Sigmoid colon (tissue), 7 donors: ENCODE data around the gene GSK3B. TPM values are rescaled to one million over a fixed set of nuclear protein-coding genes. Genes with fewer than 3 reads are reported as not detected.

Experiments
- DNase-seq: peaks from one replicate; pipeline ENCODE4 v3.0.0-alpha.2; 2019
- H3K27ac ChIP-seq, 4 donors: fragments of 200-600 bp; sonication (generic); one replicate each; pipeline ENCODE4 v1.5.1; 2016 to 2019; ENCODE audit warnings: mild to moderate bottlenecking in 1 of 4
- H3K27me3 ChIP-seq, 3 donors: fragments of 200-600 bp; sonication (generic); one replicate each; pipeline ENCODE4 v1.5.1; 2019; ENCODE audit warnings: mild to moderate bottlenecking in 1 of 3
- H3K36me3 ChIP-seq, 4 donors: fragments of 200-600 bp; sonication (generic); one replicate each; pipeline ENCODE4 v1.5.1; 2016 to 2019
- H3K4me1 ChIP-seq, 4 donors: fragments of 200-600 bp; sonication (generic); one replicate each; pipeline ENCODE4 v1.5.1; 2017 to 2019
- H3K4me3 ChIP-seq, 4 donors: fragments of 200-600 bp; sonication (generic); one replicate each; pipeline ENCODE4 v1.5.1; 2017 to 2019; ENCODE audit warnings: mild to moderate bottlenecking in 2 of 4, moderate library complexity in 1 of 4
- H3K9me3 ChIP-seq, 4 donors: fragments of 200-600 bp in 3 of 4; sonication (generic) in 3 of 4; one replicate each; pipeline versions ENCODE4 v1.5.1 to v1.6.1; 2013 to 2019
- CTCF ChIP-seq, 4 experiments: fragments of 450-650 bp in 3 of 4; fragments of 200-600 bp in 1 of 4; IDR thresholded peaks; one replicate each; pipeline ENCODE4 v1.5.1; 2016 to 2019; ENCODE audit warnings: antibody characterized with exemption in 4 of 4, mild to moderate bottlenecking in 3 of 4, moderate library complexity in 2 of 4
- EP300 ChIP-seq, 4 donors: sonication (generic); formaldehyde crosslinking; IDR thresholded peaks; one replicate each; pipeline ENCODE4 v1.6.1; 2017; ENCODE audit warnings: antibody characterized with exemption in 4 of 4
- POLR2A ChIP-seq, 2 donors: fragments of 450-650 bp; IDR thresholded peaks; one replicate each; pipeline ENCODE4 v1.6.1; 2016; ENCODE audit warnings: antibody characterized with exemption in 2 of 2, mild to moderate bottlenecking in 2 of 2, moderate library complexity in 2 of 2
- POLR2AphosphoS5 ChIP-seq, 4 donors: sonication (generic); formaldehyde crosslinking; IDR thresholded peaks; one replicate each; pipeline ENCODE4 v1.6.1; 2017; ENCODE audit warnings: antibody characterized with exemption in 4 of 4
- WGBS, 2 donors: extraction: QIAGEN DNeasy Blood & Tissue Kit; methylation state at CpG; one replicate each; pipeline ENCODE4 v1.1.7; 2013; 5-methylcytosine and 5-hydroxymethylcytosine counted together
- intact Hi-C: fragments of 100-400 bp; cut with DNase I; formaldehyde crosslinking; loops from one replicate; pipeline ENCODE4 v1.15.1; 2023
- polyA plus RNA-seq, 3 donors: library from polyadenylated mRNA; stranded (reverse); fragments of 200-250 nt; gene quantifications; one replicate each; pipeline ENCODE4 v1.2.3, GENCODE V29; 2013
- total RNA-seq, 4 donors: library from RNA; depleted of rRNA; stranded (reverse); fragments of >200 nt; gene quantifications; one replicate each; pipeline ENCODE4 v1.1.0, GENCODE V29; 2016
- donor health status: healthy with polysubstance abuse.
- donor health status: Bipolar disorder and iron deficiency.
- donor health status: healthy.

Gene GSK3B
- total and polyA plus RNA-seq, 7 donors: 11.4 to 36.8 (median 23.2) TPM

GRCh38 chr3:119973018-119973646, 121.1 kb downstream of the GSK3B start:
- Histone ChIP-seq H3K4me1 (peaks cover 0 to 8% (median 4%) of the 10 kb centered on the region in 4 donors), H3K9me3 (no peaks in the 10 kb centered on the region), H3K36me3 (no peaks in the 10 kb centered on the region), H3K4me3 (no peak overlapping the region), H3K27ac (no peak overlapping the region), H3K27me3 (no peaks in the 10 kb centered on the region)
- TF ChIP-seq POLR2A (IDR thresholded peaks at IDR 0.05) (no peak), CTCF (IDR thresholded peaks at IDR 0.05) (no peak), POLR2AphosphoS5 (IDR thresholded peaks at IDR 0.05) (no peak), EP300 (IDR thresholded peaks at IDR 0.05) (no peak)
- 96 to 98% methylated on average over 7 of the region's 7 CpGs for WGBS, 2 donors
- DNase-seq: no peak
- intact Hi-C loops: no loop called here

GRCh38 chr3:119969759-119970158, 124.5 kb downstream of the GSK3B start:
- Histone ChIP-seq H3K4me3 (no peak overlapping the region), H3K9me3 (no peaks in the 10 kb centered on the region), H3K27ac (no peak overlapping the region), H3K36me3 (no peaks in the 10 kb centered on the region), H3K4me1 (peaks cover 0 to 14% (median 2%) of the 10 kb centered on the region in 4 donors), H3K27me3 (no peaks in the 10 kb centered on the region)
- TF ChIP-seq POLR2A (IDR thresholded peaks at IDR 0.05): no peak
- no peak for TF ChIP-seq EP300 (IDR thresholded peaks at IDR 0.05)
- no peak for TF ChIP-seq POLR2AphosphoS5 (IDR thresholded peaks at IDR 0.05)
- TF ChIP-seq CTCF (IDR thresholded peaks at IDR 0.05): no peak
- WGBS, 2 donors: 95 to 96% methylated on average over 4 of the region's 4 CpGs
- intact Hi-C loops: no loop called here
- no peak for DNase-seq

- intact Hi-C loops: no loop called here
- 95% methylated on average over 7 of the region's 7 CpGs for WGBS, 2 donors
Measured at GRCh38 chr3:119967353-119968006, 126.8 kb downstream of the GSK3B start.

GRCh38 chr3:119965692-119966091, 128.6 kb downstream of the GSK3B start:
- WGBS, 2 donors: 14 to 25% methylated on average over 1 of the region's 1 CpG
- Histone ChIP-seq H3K27me3 (no peaks in the 10 kb centered on the region), H3K4me1 (peaks cover 0 to 14% (median 2%) of the 10 kb centered on the region in 4 donors), H3K9me3 (no peaks in the 10 kb centered on the region), H3K27ac (no peak overlapping the region), H3K36me3 (no peaks in the 10 kb centered on the region), H3K4me3 (no peak overlapping the region)
- intact Hi-C loops: no loop called here
- no peak for DNase-seq
- TF ChIP-seq EP300 (IDR thresholded peaks at IDR 0.05): no peak

More at GRCh38 chr3:119967353-119968006, 126.8 kb downstream of the GSK3B start:
- Histone ChIP-seq H3K4me3 (no peak overlapping the region), H3K4me1 (peaks cover 0 to 14% (median 2%) of the 10 kb centered on the region in 4 donors), H3K27ac (no peak overlapping the region), H3K9me3 (no peaks in the 10 kb centered on the region), H3K36me3 (no peaks in the 10 kb centered on the region), H3K27me3 (no peaks in the 10 kb centered on the region)
- TF ChIP-seq POLR2AphosphoS5 (IDR thresholded peaks at IDR 0.05) (no peak), CTCF (IDR thresholded peaks at IDR 0.05) (no peak), POLR2A (IDR thresholded peaks at IDR 0.05) (no peak), EP300 (IDR thresholded peaks at IDR 0.05) (no peak)
- DNase-seq: no peak

GRCh38 chr3:119964294-119964693, 130.0 kb downstream of the GSK3B start:
- H3K4me3 ChIP-seq: no peak overlapping the region
- intact Hi-C loops: no loop called here

More at GRCh38 chr3:119964294-119964693, 130.0 kb downstream of the GSK3B start:
- H3K27ac ChIP-seq: no peak overlapping the region
- DNase-seq: no peak
- TF ChIP-seq POLR2AphosphoS5 (IDR thresholded peaks at IDR 0.05) (no peak), CTCF (IDR thresholded peaks at IDR 0.05) (no peak), POLR2A (IDR thresholded peaks at IDR 0.05) (no peak), EP300 (IDR thresholded peaks at IDR 0.05) (no peak)
- no peaks in the 10 kb centered on the region for H3K9me3 ChIP-seq
- H3K36me3 ChIP-seq: no peaks in the 10 kb centered on the region
- WGBS, 2 donors: 79 to 94% methylated on average over 2 of the region's 2 CpGs
- H3K4me1 ChIP-seq: peaks cover 0 to 14% (median 2%) of the 10 kb centered on the region in 4 donors
- no peaks in the 10 kb centered on the region for H3K27me3 ChIP-seq
